OCI-LY7 (cell line): ENCODE measurements around the gene ATP6V0E1. TPM values are rescaled to one million over a fixed set of nuclear protein-coding genes. Genes with fewer than 3 reads are reported as not detected.
A peak's percentile ranks its signal among the peaks of the same experiment; 100 is the strongest.

Source experiments
- Bru-seq: library from RNA; stranded (reverse); fragments of 400-500 nt; gene quantifications from one replicate; lab custom pipeline; 2021; lab: Mats Ljungman, UMichigan
- BruChase-seq, 2 experiments: library from RNA; stranded (reverse); fragments of 400-500 nt; gene quantifications; one replicate each; lab custom pipeline; 2021; lab: Mats Ljungman, UMichigan
- BruUV-seq: library from RNA; stranded (reverse); fragments of 400-500 nt; replicated peaks from 2 replicates; lab custom pipeline; 2021; lab: Mats Ljungman, UMichigan
- CTCF ChIA-PET: fragments of 300-600 bp; sonication (Branson Sonifier 250); formaldehyde crosslinking; loops from one replicate; lab custom pipeline; 2022; ENCODE audit warnings: antibody characterized with exemption; ENCODE audit not compliant: unreplicated experiment; lab: Charles Lee
- POLR2A ChIA-PET: fragments of 300-600 bp; sonication (Branson Sonifier 250); formaldehyde crosslinking; loops from one replicate; lab custom pipeline; 2022; ENCODE audit warnings: antibody characterized with exemption; lab: Charles Lee
- DNase-seq: peaks from one replicate; pipeline ENCODE4 v3.0.0-alpha.2; 2015; ENCODE audit warnings: low spot score
- H2AFZ ChIP-seq: fragments of 200-600 bp; sonication (generic), shearing (Covaris generic); 2 replicates; pipeline ENCODE4 v1.6.1; 2014; ENCODE audit warnings: mild to moderate bottlenecking, antibody characterized with exemption, low read length, moderate library complexity
- H3K27ac ChIP-seq: fragments of 200-600 bp; sonication (generic); 2 replicates; pipeline ENCODE4 v1.5.1; 2014; ENCODE audit warnings: mixed run types, low read depth, mild to moderate bottlenecking, moderate library complexity, low read length, inconsistent platforms; ENCODE audit not compliant: poor library complexity, severe bottlenecking
- H3K36me3 ChIP-seq: fragments of 200-600 bp; sonication (generic); 2 replicates; pipeline ENCODE4 v1.6.1; 2014; ENCODE audit warnings: mild to moderate bottlenecking, antibody characterized with exemption, low read length, moderate library complexity, mixed read lengths; ENCODE audit not compliant: insufficient read depth
- H3K4me1 ChIP-seq: fragments of 200-600 bp; sonication (generic); 2 replicates; pipeline ENCODE4 v1.5.1; 2014; ENCODE audit warnings: mild to moderate bottlenecking, low read length; ENCODE audit not compliant: insufficient read depth, poor library complexity, severe bottlenecking
- H3K4me2 ChIP-seq: fragments of 200-600 bp; sonication (generic); 2 replicates; pipeline ENCODE4 v1.6.1; 2014; ENCODE audit warnings: mild to moderate bottlenecking, low read length
- H3K4me3 ChIP-seq: fragments of 200-600 bp; sonication (generic); 2 replicates; pipeline ENCODE4 v1.5.1; 2014; ENCODE audit warnings: mild to moderate bottlenecking, low read depth, low read length; ENCODE audit not compliant: poor library complexity, severe bottlenecking
- H3K79me2 ChIP-seq: fragments of 200-600 bp; sonication (generic); 2 replicates; pipeline ENCODE4 v1.6.1; 2016; ENCODE audit warnings: low read depth, mild to moderate bottlenecking, low read length, moderate library complexity, mixed read lengths; ENCODE audit not compliant: insufficient read depth
- H3K9me2 ChIP-seq: fragments of 200-600 bp; sonication (generic); 2 replicates; pipeline ENCODE4 v1.6.1; 2016; ENCODE audit warnings: mild to moderate bottlenecking, low read length, mixed read lengths; ENCODE audit not compliant: insufficient read depth
- H3K9me3 ChIP-seq: fragments of 200-600 bp; sonication (generic); 2 replicates; pipeline ENCODE4 v1.6.1; 2014; ENCODE audit warnings: mild to moderate bottlenecking, mixed run types, low read length, mixed read lengths
- H4K20me1 ChIP-seq: fragments of 200-600 bp; sonication (generic); 2 replicates; pipeline ENCODE4 v1.6.1; 2014; ENCODE audit warnings: mild to moderate bottlenecking, antibody characterized with exemption, low read length, moderate library complexity, mixed read lengths; ENCODE audit not compliant: insufficient read depth
- CTCF ChIP-seq: fragments of 200-600 bp; sonication (generic); conservative IDR thresholded peaks from 2 replicates; pipeline ENCODE4 v1.5.1; 2014; ENCODE audit warnings: mild to moderate bottlenecking, antibody characterized with exemption, low read length, moderate library complexity, mixed read lengths
- EZH2phosphoT487 ChIP-seq: fragments of 200-600 bp; sonication (generic); IDR thresholded peaks from 2 replicates; pipeline ENCODE4 v1.6.1; 2018; ENCODE audit warnings: low read depth, borderline replicate concordance, mild to moderate bottlenecking, mixed run types, antibody characterized with exemption, low read length, moderate library complexity, mixed read lengths
- intact Hi-C: fragments of 100-400 bp; cut with micrococcal nuclease; formaldehyde crosslinking; loops from one replicate; pipeline ENCODE4 v1.10.0; 2022; ENCODE audit not compliant: unreplicated experiment
- long read RNA-seq: library from polyadenylated mRNA; stranded (forward); transcript quantifications from one replicate; pipeline ENCODE4 v2.0.0, GENCODE V29; 2022
- total RNA-seq, 2 experiments: library from RNA; depleted of rRNA in 1 of 2; stranded (reverse); fragments of >200 nt in 1 of 2; shearing (Covaris generic) in 1 of 2; gene quantifications; 2 replicates each; pipeline ENCODE4 v1.2.3, GENCODE V29; 2014 to 2022

The ATP6V0E1 gene
- total RNA-seq (2014; rRNA removed; shearing (Covaris generic)): 26.9 and 39.9 TPM in 2 replicates
- 41.9 and 59.4 TPM in 2 replicates for total RNA-seq (2022)
- percentile 81 among the genes with signal in this experiment for Bru-seq, nascent RNA
- BruChase-seq, experiment 1, labeled RNA remaining after a 6-hour chase: percentile 74 among the genes with signal in this experiment
- percentile 74 among the genes with signal in this experiment for BruChase-seq, experiment 2, labeled RNA remaining after a 2-hour chase
- long read RNA-seq, transcript ATP6V0E1-203 (4 exons, 1,433 nt): major isoform, 43 of 48 reads
- long read RNA-seq, partial matches to known transcripts: 0 of 48 reads
- long read RNA-seq, other reads (novel, unspliced or antisense): 5 of 48 reads

- TSS peak; percentile 73 for BruUV-seq
- intact Hi-C loops: loop anchor here (1.0 to 5.0 kb wide), 5 partner anchors 52 to 299 kb away; partner anchors contain the start of genes BNIP1 and CREBRF
Measured at GRCh38 chr5:172983542-172984243, at the start of gene ATP6V0E1. Gene ATP6V0E1, plus strand, starts transcription at chr5:172983771. Its CDS starts 90 bp downstream, at chr5:172983861.

GRCh38 chr5:172935096-172935495 lies 48.5 kb upstream of the ATP6V0E1 start:
- CTCF ChIA-PET: no interaction called here
- intact Hi-C loops: no loop called here

More at GRCh38 chr5:172983542-172984243, at the start of gene ATP6V0E1:
- H2AFZ ChIP-seq: peak within 1 kb of the TSS; percentile 63
- H3K9me2 ChIP-seq: no peaks in the 10 kb centered on the region
- TF ChIP-seq EZH2phosphoT487: no peak
- ChIA-PET POLR2A (interaction anchor here (0.6 to 5.3 kb wide), 12 partner anchors 11 to 209 kb away, joined by 3 to 47 read pairs (median 5); partner anchors contain the start of gene RPL26L1), CTCF (interaction anchor here (0.5 to 1.4 kb wide), 6 partner anchors 52 to 212 kb away, joined by 3 to 11 read pairs (median 4); partner anchors contain the start of gene BNIP1)
- peaks cover 7% of the 10 kb centered on the region; the same call in 1 of the 2 replicates for H4K20me1 ChIP-seq
- no peaks in the 10 kb centered on the region for H3K9me3 ChIP-seq
- H3K27ac ChIP-seq: peak within 1 kb of the TSS; percentile 79
- H3K4me2 ChIP-seq: peak within 1 kb of the TSS; percentile 88
- H3K4me1 ChIP-seq: peaks cover 15% of the 10 kb centered on the region
- peak within 1 kb of the TSS; percentile 96 for H3K4me3 ChIP-seq
- H3K36me3 ChIP-seq: peaks cover 35% of the 10 kb centered on the region
- H3K79me2 ChIP-seq: peaks cover 49% of the 10 kb centered on the region
- peak; percentile 92 for DNase-seq

More at GRCh38 chr5:172935096-172935495, 48.5 kb upstream of the ATP6V0E1 start:
- DNase-seq: no peak
- no peak overlapping the region for H3K4me3 ChIP-seq
- H3K36me3 ChIP-seq: peaks cover 65% of the 10 kb centered on the region
- H3K27ac ChIP-seq: no peak overlapping the region
- no peaks in the 10 kb centered on the region for H3K4me1 ChIP-seq
- H3K9me2 ChIP-seq: no peaks in the 10 kb centered on the region
- no peaks in the 10 kb centered on the region for H3K79me2 ChIP-seq
- BruUV-seq: no TSS peak
- H3K9me3 ChIP-seq: no peaks in the 10 kb centered on the region
- no peak overlapping the region for H3K4me2 ChIP-seq
- H4K20me1 ChIP-seq: no peaks in the 10 kb centered on the region
- POLR2A ChIA-PET: no interaction called here
- no peak for TF ChIP-seq CTCF
- no peak for TF ChIP-seq EZH2phosphoT487
- H2AFZ ChIP-seq: no peak overlapping the region
